ENCODE results near the gene CELF2. TPM values are rescaled to one million over a fixed set of nuclear protein-coding genes. Genes with fewer than 3 reads are reported as not detected.

The CELF2 gene
- total RNA-seq, 1 donor: 21.9 TPM

DNA sequence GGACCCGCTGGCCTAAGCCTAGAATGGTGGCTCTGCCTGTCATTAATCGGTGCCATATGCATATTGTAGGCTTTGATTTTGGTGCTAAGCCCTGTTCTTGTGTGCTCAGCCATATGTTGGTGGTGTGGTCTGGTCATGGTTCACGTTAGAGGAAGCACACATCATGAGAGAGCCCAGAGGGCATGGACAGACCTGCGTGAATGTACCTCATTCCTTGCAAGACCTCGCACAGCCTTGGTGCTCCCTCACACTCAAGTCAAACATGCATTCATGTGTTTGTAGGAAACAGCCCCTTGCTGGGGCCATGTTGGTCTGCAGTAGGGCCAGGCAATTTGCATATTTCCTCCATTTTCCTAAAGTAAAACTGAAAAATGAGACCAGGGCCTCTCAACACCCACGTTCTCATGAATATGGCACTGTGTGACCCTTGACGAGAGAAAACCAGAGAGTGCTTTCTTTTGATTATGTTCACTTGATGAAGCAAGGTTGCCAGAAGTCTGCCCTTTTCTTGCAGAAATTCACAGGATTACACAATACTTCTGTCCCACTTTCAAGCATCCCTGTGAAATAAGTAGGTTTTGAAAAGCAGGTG, 268.7 kb downstream of the CELF2 start:
- H3K4me3 ChIP-seq (ENCODE audit: low read depth, low read length): no peak overlapping the region
- no peak for DNase-seq (ENCODE audit: low read depth)
- TF ChIP-seq, protein P1, sequence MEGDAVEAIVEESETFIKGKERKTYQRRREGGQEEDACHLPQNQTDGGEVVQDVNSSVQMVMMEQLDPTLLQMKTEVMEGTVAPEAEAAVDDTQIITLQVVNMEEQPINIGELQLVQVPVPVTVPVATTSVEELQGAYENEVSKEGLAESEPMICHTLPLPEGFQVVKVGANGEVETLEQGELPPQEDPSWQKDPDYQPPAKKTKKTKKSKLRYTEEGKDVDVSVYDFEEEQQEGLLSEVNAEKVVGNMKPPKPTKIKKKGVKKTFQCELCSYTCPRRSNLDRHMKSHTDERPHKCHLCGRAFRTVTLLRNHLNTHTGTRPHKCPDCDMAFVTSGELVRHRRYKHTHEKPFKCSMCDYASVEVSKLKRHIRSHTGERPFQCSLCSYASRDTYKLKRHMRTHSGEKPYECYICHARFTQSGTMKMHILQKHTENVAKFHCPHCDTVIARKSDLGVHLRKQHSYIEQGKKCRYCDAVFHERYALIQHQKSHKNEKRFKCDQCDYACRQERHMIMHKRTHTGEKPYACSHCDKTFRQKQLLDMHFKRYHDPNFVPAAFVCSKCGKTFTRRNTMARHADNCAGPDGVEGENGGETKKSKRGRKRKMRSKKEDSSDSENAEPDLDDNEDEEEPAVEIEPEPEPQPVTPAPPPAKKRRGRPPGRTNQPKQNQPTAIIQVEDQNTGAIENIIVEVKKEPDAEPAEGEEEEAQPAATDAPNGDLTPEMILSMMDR (IDR thresholded peaks at IDR 0.05; ENCODE audit: insufficient read depth, low read length): no peak

DNA sequence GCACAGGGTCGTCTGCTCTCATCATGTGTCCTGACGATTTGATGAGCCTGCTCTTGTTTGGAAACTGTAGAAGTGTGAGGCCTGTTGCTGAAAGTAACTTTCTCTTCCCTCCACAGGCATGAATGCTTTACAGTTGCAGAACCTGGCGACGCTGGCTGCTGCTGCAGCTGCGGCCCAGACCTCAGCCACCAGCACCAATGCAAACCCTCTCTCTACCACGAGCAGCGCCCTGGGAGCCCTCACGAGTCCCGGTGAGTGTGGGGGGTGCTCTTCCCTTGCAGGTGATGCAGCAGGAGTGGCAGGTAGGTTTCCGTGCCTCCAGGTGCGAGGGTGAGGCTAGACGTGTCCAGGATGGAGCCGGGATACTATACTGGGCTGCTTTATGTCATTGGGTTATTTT, 270.6 kb downstream of the CELF2 start:
- DNase-seq (ENCODE audit: low read depth): no peak
- no peak overlapping the region for H3K4me3 ChIP-seq (ENCODE audit: low read depth, low read length)
- TF ChIP-seq, protein P1 (IDR thresholded peaks at IDR 0.05; ENCODE audit: insufficient read depth, low read length): no peak

DNA sequence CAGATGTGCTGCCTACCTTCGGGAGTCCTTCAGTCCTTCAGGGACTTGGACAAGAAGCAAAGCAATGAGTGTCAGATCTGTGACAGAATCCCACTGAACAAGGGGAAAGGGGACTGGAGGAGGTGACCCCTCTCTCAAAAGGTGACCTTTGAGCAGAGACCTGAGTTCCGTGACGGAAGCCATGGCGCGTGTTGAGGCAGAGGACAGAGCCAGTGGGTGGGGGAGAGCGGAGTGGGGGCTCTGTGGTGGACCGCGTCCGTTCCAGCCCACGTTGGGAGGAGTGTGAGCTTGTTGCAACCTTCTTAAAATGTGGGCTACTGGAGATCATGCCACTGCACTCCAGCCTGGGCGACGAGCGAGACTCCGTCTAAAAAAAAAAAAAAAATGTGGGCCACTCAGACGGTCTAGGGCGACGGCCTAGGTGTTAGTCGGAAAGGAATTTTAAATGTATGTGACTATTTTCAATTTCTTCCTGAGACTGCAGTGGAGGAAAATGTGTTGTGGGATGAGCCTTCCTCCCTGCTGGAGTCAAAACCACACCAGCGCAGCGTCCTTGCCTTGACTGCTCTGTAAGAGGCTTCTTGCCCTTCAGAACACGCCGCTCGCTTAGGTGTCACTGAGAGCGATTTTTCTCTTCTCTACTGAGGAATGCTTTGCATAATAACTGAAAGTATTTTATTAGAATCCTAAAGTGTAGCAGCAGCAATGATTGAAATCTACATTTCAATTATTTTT, 272.7 kb downstream of the CELF2 start:
- H3K4me3 ChIP-seq (ENCODE audit: low read depth, low read length): no peak overlapping the region
- DNase-seq (ENCODE audit: low read depth): no peak
- TF ChIP-seq, protein P1 (IDR thresholded peaks at IDR 0.05; ENCODE audit: insufficient read depth, low read length): no peak

DNA sequence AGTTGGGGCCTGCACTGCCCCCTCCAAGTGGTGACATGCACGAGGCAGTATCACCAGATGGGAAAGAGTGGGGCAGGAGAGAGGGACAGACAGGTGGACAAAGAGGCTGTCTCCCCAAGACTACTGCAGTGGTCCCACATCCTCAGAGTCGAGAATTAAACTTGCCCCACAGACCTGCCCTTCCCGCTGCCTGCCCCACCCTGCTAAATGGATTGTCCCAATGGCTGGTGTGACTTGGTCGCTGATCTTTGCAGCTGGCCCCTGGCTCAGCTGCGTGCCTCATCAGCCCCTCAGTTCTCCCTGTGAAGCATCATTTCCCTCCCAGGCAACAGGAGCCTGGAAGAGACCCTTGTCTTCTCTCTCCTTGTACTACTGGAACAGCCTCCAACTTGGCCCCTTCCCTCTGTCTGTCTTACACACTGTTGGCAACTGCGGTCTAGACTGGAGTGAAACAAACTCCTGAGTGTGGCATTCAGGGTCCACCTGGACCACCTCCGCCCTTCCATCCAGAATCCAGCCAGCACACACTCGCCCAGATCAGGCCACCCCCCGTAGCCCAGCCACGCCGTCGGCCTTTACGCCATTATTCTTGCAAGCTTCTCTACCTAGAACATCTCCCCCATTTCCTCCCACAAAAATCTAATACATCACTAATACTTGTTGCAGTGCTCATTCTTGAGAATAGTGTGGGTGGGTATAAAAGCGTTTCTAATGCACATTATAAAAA, 275.1 kb downstream of the CELF2 start:
- TF ChIP-seq, protein P1 (IDR thresholded peaks at IDR 0.05; ENCODE audit: insufficient read depth, low read length): no peak
- DNase-seq (ENCODE audit: low read depth): no peak
- H3K4me3 ChIP-seq (ENCODE audit: low read depth, low read length): no peak overlapping the region

DNA sequence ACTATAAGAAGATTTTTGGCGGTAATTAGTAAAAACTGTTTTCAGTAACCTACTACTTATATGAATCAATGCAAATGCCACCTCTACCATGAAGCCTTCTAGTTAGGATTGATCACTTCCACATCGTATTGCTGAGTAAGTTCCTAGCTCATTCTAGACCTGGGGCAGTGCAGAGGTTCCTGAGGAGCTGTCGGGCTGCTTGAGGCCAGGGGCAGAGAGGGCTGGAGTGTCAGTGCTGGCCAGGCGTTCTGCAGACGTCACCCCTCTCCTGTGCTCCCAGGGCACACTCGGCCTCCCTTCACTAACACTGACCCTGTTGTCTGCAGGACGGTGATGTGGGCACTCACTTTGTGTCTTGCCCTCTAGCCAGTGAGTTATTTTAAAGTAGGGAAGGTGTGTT, 275.7 kb downstream of the CELF2 start:
- TF ChIP-seq, protein P1 (IDR thresholded peaks at IDR 0.05; ENCODE audit: insufficient read depth, low read length): no peak
- DNase-seq (ENCODE audit: low read depth): no peak
- H3K4me3 ChIP-seq (ENCODE audit: low read depth, low read length): no peak overlapping the region

DNA sequence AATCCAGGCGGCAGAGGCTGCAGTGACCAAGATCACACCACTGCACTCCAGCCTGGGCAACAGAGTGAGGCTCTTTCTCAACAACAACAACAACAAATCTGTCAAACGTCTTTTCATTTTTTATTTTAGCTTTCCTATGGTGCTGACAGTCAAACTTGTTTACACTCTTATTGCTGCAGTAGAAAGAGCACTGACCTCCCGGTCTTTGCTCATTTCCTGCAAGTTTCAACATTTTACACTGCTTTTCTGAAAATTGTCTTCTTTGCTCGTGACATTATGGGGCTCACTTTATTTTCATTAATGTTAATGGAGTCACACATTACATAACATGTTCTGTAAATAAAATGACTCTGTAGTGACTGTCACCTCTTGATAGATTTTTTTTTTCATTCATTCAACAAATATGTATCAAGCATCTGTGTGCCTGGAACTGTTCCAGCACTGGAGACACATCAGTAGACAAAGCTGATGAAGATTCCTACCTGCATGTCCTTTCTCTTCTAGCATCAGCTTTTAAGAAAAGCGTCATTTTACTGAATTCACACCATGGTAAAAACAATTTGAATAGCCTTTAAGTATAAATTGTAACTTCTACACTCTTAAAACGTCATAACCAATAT, 277.3 kb downstream of the CELF2 start:
- H3K4me3 ChIP-seq (ENCODE audit: low read depth, low read length): no peak overlapping the region
- no peak for DNase-seq (ENCODE audit: low read depth)
- TF ChIP-seq, protein P1 (IDR thresholded peaks at IDR 0.05; ENCODE audit: insufficient read depth, low read length): no peak

All from fibroblast of the aortic adventitia (primary cell).